Neural cell (in vitro differentiated cells): ENCODE results near the gene HOXC11.

Experiments
- EZH2 ChIP-seq: fragments of 200-600, 300-800 bp; shearing (Covaris generic), sonication (generic); IDR thresholded peaks from 2 replicates; pipeline ENCODE4 v1.6.1; 2014; ENCODE audit warnings: antibody characterized with exemption, low read length, borderline replicate concordance, mild to moderate bottlenecking; ENCODE audit not compliant: insufficient read depth, poor library complexity, severe bottlenecking
- MXI1 ChIP-seq: fragments of 450-650 bp; conservative IDR thresholded peaks from 2 replicates; pipeline ENCODE4 v1.6.1; 2014; ENCODE audit warnings: antibody characterized with exemption, mild to moderate bottlenecking; ENCODE audit not compliant: poor library complexity, severe bottlenecking
- POLR2AphosphoS5 ChIP-seq: IDR thresholded peaks from 2 replicates; pipeline ENCODE4 v1.6.1; 2012
- RAD21 ChIP-seq: fragments of 450-650 bp; conservative IDR thresholded peaks from 2 replicates; pipeline ENCODE4 v1.6.1; 2014; ENCODE audit warnings: antibody characterized with exemption, mild to moderate bottlenecking, moderate library complexity
- REST ChIP-seq: IDR thresholded peaks from 2 replicates; pipeline ENCODE4 v1.6.1; 2012; ENCODE audit warnings: borderline replicate concordance
- TAF1 ChIP-seq: IDR thresholded peaks from 2 replicates; pipeline ENCODE4 v1.6.1; 2012; ENCODE audit warnings: low read depth
- TF ChIP-seq, protein P1 (sequence below): fragments of 450-650 bp; IDR thresholded peaks from 2 replicates; pipeline ENCODE4 v1.5.1; 2014; ENCODE audit warnings: antibody characterized with exemption, mild to moderate bottlenecking, moderate library complexity; ENCODE audit not compliant: poor library complexity, severe bottlenecking

DNA sequence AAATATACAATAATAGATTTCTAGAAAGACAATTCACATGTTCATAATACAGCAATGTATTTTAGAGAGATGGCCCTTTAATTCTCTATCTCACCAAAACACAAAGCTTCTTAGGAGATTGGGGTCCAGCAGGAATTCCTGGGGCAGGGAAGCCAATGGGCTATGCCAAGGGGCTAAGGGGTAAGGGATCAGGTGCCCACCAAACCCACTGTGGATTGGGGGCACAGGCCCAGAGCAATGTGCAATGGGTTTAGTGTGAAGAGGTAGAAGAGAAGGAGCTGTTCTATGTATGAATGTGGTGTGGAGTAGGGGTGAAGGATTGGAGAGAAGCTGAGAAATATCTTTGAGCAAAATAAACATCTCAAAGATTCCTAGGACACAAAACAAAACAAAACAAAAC, 31.7 kb upstream of the HOXC11 start:
- TF ChIP-seq, protein P1, sequence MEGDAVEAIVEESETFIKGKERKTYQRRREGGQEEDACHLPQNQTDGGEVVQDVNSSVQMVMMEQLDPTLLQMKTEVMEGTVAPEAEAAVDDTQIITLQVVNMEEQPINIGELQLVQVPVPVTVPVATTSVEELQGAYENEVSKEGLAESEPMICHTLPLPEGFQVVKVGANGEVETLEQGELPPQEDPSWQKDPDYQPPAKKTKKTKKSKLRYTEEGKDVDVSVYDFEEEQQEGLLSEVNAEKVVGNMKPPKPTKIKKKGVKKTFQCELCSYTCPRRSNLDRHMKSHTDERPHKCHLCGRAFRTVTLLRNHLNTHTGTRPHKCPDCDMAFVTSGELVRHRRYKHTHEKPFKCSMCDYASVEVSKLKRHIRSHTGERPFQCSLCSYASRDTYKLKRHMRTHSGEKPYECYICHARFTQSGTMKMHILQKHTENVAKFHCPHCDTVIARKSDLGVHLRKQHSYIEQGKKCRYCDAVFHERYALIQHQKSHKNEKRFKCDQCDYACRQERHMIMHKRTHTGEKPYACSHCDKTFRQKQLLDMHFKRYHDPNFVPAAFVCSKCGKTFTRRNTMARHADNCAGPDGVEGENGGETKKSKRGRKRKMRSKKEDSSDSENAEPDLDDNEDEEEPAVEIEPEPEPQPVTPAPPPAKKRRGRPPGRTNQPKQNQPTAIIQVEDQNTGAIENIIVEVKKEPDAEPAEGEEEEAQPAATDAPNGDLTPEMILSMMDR, result no peak
- TF ChIP-seq EZH2 (no peak), TAF1 (no peak), POLR2AphosphoS5 (no peak), MXI1 (no peak), REST (no peak), RAD21 (no peak)
